AG04449 (cell line): Measurements from ENCODE around the gene ZNF532.

Experiments
- CTCF ChIA-PET: fragments of 350-600 bp; formaldehyde crosslinking; extraction: SDS; loops from one replicate; lab custom pipeline; 2021; ENCODE audit warnings: antibody characterized with exemption; lab: Yijun Ruan, JAX
- POLR2A ChIA-PET: fragments of 400-600, 350-600 bp; formaldehyde crosslinking; extraction: SDS; loops from one replicate; lab custom pipeline; 2020; ENCODE audit warnings: antibody characterized with exemption, inconsistent platforms; lab: Yijun Ruan, JAX
- DNase-seq: peaks from one replicate; pipeline ENCODE4 v3.0.0-alpha.2; 2010; ENCODE audit warnings: low read depth, low spot score
- H3K4me3 ChIP-seq: 2 replicates; pipeline ENCODE4 v1.5.1; 2011; ENCODE audit warnings: low read depth, mild to moderate bottlenecking, control low read depth, low read length
- CTCF ChIP-seq: IDR thresholded peaks from one replicate; pipeline ENCODE4 v1.5.1; 2011; ENCODE audit warnings: mild to moderate bottlenecking, moderate library complexity, low read length, control low read depth, inconsistent platforms; ENCODE audit not compliant: insufficient read depth; ENCODE audit errors: missing control alignments

The ZNF532 gene

GRCh38 chr18:58992301-58993231 is 127.9 kb downstream of the ZNF532 start:
- H3K4me3 ChIP-seq = no peak overlapping the region
- CTCF ChIA-PET = interaction anchor here (1.0 to 1.7 kb wide), 2 partner anchors 65 to 211 kb away, joined by 4 to 5 read pairs; no protein-coding TSS in a partner anchor
- POLR2A ChIA-PET = no interaction called here
- no peak for TF ChIP-seq CTCF
- no peak for DNase-seq

DNA sequence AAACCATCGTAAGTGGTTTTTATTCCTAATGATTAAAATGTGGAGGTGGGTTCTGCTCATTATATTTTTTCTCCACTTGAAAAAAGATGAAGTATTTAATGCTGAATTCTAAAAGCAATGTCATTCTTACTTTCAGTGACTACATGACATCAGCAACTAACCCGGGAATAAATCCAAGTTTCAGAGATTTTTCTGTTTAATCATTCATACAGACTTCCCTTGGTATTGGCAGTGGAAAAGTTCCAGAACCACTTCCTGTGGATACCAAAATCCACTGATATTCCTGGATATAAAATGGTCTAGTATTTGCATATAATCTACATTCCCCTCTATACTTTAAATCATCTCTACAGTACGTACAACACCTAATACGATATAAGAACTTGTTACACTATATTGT is 128.6 kb downstream of the ZNF532 start:
- H3K4me3 ChIP-seq = no peak overlapping the region
- DNase-seq = peak; percentile 66
- ChIA-PET CTCF (interaction anchor here (1.0 to 1.7 kb wide), 2 partner anchors 64 to 212 kb away, joined by 4 to 5 read pairs; no protein-coding TSS in a partner anchor), POLR2A (no interaction called here)
- TF ChIP-seq CTCF = no peak

DNA sequence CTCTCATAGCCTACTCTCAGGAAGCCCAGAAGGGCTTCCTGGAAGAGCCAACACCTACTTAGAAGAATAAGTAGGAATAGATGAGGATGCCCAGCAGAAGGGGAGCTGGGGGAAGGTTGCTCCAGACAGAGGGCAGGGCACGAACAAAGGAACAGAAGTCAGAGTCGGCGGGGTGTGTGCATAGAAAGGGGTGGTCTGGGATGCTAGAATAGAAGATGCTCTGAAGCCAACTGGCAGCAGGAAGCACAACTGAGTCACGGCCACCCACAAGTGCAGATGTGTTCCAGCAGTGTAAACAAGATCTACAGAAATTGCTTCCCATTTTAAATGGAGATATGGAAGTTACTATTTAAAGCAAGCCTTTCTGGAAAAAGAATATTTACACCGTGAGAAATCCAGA is 131.0 kb downstream of the ZNF532 start:
- ChIA-PET CTCF (interaction anchor here (1.0 kb wide), 1 partner anchor 11 kb away, joined by 3 read pairs; no protein-coding TSS in a partner anchor), POLR2A (no interaction called here)
- no peak overlapping the region for H3K4me3 ChIP-seq
- TF ChIP-seq CTCF = no peak
- no peak for DNase-seq

DNA sequence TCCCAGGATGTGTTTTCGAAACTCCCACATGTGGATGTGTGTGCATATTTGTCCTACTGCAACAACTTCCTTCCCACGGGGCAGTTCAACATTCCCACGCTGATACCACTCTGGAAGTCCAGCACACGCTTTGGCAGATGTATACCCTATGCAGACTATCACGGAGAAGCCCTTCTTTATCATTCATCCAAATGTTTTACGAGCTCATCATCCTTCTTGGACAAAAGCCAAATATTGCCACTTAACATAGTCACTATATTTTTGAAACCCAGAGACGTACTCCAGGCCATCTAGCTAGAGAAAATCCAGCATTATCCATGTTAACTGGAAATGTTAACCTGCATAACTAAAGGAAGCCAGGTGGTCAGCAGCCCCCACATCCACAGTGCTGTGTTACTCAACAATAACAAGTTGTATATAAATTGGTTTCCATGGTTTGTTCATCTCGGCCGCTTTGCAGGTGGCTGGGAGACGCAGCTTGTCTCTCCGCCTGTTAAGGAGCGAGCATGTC is 131.5 kb downstream of the ZNF532 start:
- ChIA-PET POLR2A (no interaction called here), CTCF (interaction anchor here (1.0 kb wide), 1 partner anchor 11 kb away, joined by 3 read pairs; no protein-coding TSS in a partner anchor)
- TF ChIP-seq CTCF = no peak
- H3K4me3 ChIP-seq = no peak overlapping the region
- peak; percentile 76 for DNase-seq

GRCh38 chr18:58996696-58997095 is 132.0 kb downstream of the ZNF532 start:
- TF ChIP-seq CTCF = no peak
- no peak overlapping the region for H3K4me3 ChIP-seq
- POLR2A ChIA-PET = no interaction called here
- CTCF ChIA-PET = interaction anchor here (1.0 kb wide), 1 partner anchor 10 kb away, joined by 3 read pairs; no protein-coding TSS in a partner anchor
- no peak for DNase-seq

DNA sequence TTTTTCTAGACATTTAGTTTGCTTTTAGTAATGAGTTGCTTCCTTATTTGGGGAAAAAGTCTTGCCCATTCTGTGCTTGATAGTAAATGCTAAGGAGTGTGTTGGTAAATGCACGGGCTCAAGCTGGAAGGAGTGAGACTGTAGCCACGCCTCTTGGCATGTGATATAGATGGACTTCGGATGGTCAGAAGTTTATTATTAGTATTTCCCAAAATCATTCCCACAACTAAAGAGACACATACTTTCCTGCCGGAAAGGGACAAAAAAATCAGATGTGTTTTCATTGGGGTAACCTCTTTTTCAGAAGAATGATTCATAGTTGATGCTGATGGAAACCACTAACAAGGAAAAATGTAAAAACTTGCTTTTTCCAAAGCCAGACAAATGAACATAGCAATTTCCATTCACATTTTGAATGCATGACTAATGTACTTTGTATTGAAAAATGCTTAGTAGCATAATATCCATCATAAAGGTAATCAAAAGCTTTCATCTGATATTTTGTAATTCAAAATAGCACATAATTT is 133.2 kb downstream of the ZNF532 start:
- peak; percentile 80 for DNase-seq
- no peak overlapping the region for H3K4me3 ChIP-seq
- ChIA-PET CTCF (no interaction called here), POLR2A (no interaction called here)
- no peak for TF ChIP-seq CTCF
